Measurements from ENCODE around the gene IVNS1ABP. TPM values are rescaled to one million over a fixed set of nuclear protein-coding genes. Genes with fewer than 3 reads are reported as not detected.

The IVNS1ABP gene

GRCh38 chr1:185249563-185249962 lies 67.5 kb downstream of the IVNS1ABP start:
- peaks cover 3% of the 10 kb centered on the region for H3K4me1 ChIP-seq (ENCODE audit: control insufficient read depth, insufficient read depth, low read length)
- no peaks in the 10 kb centered on the region for H3K9me3 ChIP-seq (replicated peaks; ENCODE audit: low read length)
- no peak overlapping the region for H3K4me3 ChIP-seq (ENCODE audit: low read length)
- no peaks in the 10 kb centered on the region for H3K27me3 ChIP-seq (ENCODE audit: control insufficient read depth, insufficient read depth, low read length)
- no peaks in the 10 kb centered on the region for H3K36me3 ChIP-seq (ENCODE audit: insufficient read depth, low read length)
- no peak overlapping the region for H3K4me2 ChIP-seq (ENCODE audit: low read length)
- no peak overlapping the region for H3K9ac ChIP-seq (ENCODE audit: low read depth, low read length)

Small RNAs within 50 kb of the gene (small RNA-seq; reads per million reads assigned to genes)
- gene RF00019, result not detected

All from skeletal muscle satellite cell (primary cell).